GM18526 (cell line): Measurements from ENCODE around the gene BOD1.

Experiments
- POLR2A ChIP-seq: IDR thresholded peaks from 3 replicates; pipeline ENCODE4 v1.6.1; 2011; ENCODE audit not compliant: insufficient read length; ENCODE audit errors: extremely low read depth

Gene BOD1

DNA sequence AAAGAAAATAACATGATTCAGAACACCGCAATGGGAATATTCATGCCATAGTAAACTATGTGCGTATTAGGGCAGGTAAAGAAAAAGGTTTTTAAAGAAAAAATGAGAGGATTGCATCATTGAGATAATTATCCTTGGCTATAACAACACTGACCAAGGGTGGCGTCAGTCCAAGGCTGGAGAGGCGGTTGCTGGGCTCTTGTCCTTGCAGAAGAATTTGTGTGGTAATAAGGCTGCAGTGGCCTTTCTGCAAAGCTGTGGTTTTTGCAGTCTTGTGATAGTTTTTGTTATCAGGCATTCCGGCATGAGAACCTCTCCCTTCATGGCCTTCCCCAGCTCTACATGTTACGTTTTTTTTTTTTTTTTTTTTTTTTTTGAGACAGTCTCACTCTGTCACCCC, 14.0 kb downstream of the BOD1 start:
- no peak for TF ChIP-seq POLR2A

DNA sequence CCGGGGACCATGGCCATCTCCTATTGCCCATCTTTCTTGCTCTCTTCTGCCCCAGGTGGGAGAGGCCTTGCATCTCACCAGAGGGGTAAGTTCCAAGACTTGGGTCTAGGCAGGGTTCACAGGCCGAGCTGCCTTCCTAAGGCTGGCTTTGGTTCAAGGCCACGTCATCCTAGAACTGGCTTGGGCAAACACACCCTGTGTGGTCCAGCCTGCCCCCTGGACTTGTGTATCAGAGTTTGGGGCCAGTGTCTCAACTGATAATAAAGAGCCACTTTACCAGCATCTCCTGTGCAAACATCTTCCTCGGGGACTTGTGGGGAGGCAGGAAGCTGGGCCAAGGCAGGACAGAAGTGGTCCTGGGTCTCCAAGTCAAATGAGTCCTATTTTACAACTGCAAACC, 17.8 kb downstream of the BOD1 start:
- TF ChIP-seq POLR2A, result no peak

DNA sequence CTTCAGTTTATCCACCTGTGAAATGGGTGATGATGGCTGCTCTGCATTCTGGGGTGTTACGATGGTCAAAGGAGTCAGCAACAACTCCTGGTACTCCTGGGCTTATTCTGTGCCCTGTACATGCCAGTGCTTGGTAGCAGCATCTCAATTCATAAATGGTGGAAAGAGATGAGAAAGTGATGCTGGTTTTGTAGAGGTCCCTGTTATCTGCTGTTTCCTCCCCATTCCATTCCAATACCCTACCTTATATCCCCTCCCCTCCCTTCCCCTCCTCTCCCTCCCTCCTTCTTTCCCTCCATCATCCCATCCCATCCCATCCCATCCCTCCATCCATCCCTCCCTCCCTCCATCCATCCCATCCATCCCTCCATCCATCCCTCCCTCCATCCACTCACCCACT, 19.1 kb downstream of the BOD1 start:
- TF ChIP-seq POLR2A, result no peak

DNA sequence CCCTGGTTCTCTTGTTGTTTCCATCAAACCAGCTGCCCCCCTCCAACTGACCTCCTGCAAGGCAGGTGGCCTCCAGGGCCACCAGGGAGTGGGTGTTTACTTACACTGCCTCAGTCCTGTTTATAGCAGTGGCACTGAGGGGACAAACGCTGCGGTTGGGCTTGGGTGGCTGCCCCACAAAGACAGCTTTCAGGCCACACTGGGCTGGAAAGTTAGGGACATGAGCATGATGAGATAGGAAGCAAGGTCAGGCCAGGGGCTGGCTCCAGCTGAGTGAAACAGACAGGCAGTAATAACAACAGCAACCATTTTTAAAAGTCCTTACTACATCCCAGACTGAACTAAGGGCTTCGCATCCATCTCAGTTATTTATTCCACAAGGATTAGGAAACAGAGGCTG, 20.6 kb downstream of the BOD1 start:
- TF ChIP-seq POLR2A, result no peak

DNA sequence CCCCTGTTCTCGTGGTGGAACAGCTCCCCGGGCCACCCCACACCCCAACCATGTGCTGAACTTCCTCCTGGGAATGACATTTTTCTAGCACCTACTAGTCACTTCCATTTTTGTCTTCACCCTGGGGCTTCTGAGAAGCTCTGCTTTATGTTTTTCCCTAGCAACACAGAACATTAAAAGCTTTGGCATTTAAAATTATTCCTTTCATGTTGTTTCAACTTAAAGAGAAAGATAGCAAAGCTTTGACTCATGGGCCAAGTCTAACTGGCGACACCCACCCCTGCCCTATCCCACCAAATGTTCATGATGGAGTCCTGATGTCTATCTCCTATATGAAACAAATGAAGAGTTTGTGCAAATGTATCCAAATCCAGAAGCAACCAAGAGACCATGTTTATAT, 22.4 kb downstream of the BOD1 start:
- no peak for TF ChIP-seq POLR2A

DNA sequence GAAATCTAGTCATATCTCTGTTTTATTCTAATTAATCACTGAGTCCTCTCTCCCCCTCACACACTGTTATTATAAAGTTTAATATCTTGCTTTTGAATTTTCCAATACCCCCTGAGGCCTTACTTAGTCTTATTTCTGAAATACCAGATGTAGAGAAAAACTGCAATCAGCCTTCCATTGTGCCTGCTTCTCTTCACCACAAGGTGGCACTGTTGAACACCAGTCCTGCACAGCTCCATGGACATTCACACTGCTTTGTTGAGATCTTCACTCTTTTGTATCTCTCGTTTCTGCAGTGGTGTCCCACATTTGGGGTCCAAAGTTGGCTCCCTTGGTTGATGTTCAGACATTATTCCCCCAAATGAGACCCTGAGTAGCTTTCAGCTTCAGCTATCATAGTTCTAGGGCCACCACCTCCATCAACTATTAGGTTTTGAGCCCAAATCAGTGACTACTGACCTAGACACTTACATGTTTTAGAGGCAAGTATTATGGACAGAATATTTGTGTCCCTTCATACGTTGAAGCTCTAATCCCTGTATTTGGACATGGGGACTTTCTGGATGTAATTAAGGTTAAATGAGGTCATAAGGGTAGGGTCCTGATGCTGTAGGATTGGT, 24.3 kb downstream of the BOD1 start:
- TF ChIP-seq POLR2A, result no peak

DNA sequence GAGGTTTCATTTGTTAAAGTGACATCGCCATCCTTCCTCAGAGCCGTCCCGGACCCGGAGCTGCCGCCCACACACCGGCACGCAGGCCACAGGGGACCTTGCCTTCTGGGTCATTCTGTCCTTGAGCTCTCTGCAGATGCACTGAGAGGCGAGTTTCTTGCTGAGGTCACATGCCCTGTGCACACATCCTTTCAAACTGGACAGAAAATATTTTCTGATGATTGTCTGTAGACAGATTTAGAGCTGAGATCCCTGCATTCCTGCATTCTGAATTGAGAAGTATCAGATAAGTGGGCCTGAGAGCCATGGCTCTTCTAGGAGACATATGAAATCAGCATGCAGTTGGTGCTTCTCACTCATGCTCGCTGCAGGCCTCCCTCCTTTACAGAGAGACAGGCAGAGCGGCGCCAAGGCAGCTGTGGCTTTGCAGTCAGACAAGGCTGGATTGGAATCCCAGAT, 25.4 kb downstream of the BOD1 start:
- no peak for TF ChIP-seq POLR2A

DNA sequence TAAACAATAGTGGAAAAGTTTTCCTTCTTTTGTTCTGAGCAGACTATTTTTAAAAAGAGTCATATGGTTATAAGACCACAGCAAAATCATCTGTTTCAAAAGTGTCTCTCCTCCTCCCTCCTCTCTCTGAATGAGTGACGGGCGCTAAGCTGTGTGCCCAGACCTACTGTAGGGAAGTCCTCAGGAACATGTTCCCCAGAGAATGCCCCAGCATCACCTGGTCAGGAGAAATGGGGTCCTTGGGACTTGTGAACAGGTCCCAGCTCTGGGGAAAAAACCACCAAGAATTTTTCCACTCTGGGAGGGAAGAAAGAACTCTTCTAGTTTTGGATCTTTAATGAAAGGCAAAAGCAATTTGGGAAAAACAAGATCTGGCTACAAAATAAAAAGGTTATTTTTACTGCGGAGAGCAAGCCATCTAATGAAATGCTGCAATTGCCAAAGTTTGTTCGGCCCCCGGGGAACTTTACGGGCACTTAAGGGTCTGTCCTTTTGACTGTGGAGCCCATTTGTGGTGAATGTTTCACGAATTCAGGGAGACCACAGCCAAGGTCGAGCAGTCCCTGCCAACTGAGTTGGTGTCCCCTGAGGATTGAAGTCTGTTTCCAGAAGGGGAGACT, 25.9 kb downstream of the BOD1 start:
- TF ChIP-seq POLR2A, result no peak

DNA sequence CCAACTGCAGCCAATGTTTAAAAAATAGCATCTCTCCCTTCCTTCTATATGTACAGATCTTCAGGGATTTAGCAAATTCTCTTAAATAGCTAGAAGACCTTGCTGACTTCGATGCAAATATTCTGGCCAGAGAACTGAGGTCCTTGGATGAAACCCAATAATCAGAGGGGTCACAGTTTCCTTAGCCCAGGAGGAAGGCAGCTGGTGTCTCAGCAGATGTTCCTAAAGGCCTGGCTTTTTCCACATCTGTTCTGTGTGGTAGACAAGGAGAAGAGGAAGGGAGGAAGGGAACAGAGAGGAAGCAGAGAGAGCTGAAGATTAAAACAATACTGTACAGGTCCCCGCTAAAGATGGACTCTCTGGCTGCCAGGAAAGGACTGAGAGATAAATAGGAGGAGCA, 33.1 kb downstream of the BOD1 start:
- TF ChIP-seq POLR2A, result no peak

DNA sequence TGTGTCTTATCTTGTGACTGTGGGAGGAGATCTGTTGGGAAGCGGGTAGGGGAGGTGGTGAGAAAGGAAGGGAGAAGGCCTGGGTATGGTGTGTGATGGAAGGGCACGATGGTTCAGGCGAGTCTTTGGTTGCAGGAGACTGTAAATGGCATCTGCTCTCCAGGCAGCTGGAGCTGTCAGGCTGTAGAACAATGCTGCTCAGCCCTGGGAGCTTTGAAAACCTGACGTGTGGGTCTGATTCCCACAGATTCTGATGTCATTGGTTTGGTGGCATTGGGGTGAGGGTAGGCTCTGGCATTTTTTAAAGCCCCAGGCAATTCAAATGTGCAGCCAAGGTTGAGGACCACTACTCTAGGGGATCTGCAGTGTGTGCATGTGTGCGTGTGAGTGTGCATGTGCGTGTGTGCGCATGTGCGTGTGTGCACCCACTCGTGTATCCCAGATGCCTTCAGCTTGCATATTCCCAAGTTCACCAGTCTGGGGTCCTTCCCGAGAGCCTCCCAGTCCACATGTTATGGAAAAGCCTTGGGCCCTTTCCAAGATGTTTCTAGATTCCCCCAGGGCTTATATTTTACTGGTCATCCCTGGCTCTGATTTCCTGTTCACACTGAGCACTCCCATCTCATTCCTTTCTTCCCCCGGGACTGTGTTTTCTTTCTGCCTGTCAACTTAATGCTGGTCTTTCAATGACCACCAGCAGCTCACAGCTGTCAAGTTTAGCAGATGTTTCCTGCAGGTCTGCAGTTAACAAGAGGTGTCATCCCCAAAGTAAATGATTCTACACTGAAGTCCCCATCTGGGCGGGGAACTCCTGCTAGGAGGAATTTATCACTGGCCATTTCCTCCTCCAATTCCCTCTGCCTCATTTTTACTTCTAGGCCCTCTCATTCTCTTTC, 34.0 kb downstream of the BOD1 start:
- no peak for TF ChIP-seq POLR2A

DNA sequence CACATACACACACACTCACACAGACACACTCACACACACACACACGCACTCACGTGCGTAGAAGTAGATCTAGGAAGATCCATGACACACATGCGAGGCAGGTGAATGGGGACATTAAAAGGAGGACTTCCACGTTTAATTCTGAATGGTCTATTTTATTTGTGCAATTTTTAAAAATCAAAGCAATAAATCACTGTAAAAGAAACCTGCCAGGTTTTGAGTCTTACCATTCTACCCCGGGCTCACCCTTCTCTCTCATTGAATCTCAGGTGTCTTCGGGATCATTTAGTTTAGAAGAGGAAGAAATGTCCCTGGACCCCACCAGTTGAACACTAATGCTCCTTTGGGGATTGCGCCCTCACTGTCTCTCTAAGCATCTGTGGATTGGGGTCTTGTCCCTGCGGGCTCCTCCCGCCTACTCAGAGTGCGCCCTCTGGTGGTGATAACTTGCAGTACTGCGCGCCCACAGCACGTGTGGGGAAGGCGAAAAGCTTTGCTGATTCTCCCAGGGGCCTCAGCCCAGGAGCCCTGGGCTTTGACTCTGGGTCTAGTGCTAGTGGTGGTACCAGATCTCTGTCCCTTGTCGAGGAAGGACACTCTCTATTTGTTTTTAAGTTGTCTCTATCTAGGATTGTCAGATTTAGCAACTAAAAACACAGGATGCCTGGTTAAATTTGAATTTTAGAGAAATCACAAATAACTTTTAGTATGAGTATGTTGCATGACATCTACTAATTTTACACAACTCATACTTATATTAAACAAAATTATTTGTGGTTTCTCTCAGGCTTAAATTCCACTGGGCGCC, 34.8 kb downstream of the BOD1 start:
- TF ChIP-seq POLR2A, result no peak

DNA sequence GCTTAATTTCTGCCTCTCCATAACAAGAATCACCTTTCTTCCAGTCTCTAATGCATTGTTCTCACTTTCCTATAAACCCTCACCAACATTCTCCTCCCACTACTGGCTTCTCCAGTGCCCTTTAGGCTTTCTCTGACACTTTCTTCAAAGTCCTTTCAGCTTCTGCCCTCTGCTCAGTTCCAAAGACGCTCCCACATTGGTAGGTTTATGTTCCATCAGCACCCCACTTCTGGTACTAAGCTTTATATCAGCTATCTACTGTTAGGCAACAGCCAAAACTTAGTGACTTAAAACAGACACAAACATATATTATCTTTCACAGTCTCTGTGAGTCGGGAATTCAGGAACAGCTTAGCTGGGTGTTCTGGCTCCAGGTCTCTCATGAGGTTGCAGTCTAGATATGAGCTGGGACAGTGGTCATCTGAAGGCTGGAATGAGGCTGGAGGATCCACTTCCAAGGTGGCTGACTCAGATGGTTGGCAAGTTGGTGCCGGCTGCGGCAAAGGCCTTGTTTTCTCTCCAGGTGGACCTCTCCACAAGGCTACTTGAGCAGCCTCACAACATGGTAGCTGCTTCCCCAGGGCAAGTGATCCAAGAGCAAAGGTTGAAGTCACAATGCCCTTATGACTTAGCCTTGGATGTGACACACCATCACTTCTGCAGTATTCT, 37.4 kb downstream of the BOD1 start:
- TF ChIP-seq POLR2A, result no peak

DNA sequence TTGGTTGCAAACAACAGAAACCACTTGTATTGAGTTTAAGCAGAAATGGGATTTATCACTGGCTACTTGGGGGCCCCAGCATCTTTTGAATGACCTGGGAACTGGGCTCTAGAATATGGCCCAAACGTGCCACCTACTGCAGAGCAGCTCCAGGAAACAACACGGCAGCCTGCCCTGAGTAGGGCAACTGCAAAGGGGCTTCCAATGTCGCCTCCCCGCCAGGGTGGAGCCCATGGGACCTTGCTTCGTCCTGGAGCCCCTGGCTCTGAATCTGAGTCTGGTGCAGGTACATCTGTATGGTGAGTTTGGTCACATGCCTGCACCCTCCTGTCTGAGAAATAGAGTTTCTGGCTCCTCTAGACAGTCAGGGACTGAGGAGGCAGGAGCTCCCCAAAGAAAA, 38.6 kb downstream of the BOD1 start:
- TF ChIP-seq POLR2A, result no peak

DNA sequence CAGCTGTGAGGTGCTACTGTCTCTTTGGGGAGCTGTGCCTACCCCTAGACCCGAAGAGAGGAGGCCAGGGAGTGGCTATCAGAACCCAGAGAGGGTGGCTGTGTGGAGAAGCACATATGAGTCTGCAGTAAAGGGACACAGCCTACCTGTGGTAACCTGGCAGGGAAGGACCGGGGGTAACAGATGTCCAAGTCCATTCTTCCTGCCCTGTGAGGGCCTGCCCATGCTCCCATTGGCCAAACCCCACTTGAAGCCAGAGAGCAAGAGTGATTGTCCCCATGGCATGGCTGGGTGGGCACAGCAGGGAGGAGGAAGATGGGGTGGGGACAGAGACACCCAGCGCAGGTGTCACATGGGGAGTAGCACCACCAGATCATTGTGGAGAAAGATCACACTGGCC, 39.3 kb downstream of the BOD1 start:
- TF ChIP-seq POLR2A, result no peak

DNA sequence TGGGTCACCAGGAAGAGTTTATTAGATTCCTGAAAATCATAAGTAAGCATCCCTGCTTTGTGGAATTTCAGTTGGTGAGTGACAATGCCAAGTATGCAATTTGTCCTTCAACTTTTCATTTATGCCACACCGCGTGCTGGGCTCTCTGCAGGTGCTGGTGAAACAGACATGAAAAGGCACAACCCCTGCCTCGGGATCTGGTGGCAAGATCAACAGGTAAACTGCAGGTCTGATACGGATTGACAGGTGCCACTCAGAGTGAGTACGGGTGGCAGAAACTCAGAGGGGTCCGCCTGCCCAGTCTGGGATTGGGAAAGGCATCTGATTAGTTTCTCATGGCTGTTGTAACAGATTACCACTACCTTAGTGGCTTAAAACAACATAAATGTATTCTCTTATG, 40.5 kb downstream of the BOD1 start:
- TF ChIP-seq POLR2A, result no peak
